ENCODE results near the gene ATPAF2.

DNA sequence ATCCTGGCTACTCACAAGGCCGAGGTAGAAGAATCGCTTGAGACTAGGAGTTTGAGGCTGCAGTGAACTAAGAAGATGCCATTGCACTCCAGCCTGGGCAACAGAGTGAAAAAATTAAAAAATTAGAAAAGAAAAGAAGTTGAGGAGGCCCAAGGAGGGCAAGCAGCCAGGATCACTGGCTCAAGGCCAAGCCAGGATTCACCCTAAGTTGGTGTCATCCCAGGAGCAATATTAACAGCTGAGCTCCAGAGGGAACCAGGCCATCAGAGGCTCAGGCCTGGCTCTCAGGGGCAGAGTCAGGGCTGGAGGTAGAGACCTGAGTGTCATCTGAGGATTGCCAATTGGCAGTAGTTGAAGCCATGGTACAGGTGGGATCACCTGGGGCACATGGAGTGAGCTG lies 45.6 kb downstream of the ATPAF2 start:
- TF ChIP-seq EZH2phosphoT487 (IDR thresholded peaks at IDR 0.05; ENCODE audit: borderline replicate concordance, low read length), result no peak
- TF ChIP-seq, protein P1, sequence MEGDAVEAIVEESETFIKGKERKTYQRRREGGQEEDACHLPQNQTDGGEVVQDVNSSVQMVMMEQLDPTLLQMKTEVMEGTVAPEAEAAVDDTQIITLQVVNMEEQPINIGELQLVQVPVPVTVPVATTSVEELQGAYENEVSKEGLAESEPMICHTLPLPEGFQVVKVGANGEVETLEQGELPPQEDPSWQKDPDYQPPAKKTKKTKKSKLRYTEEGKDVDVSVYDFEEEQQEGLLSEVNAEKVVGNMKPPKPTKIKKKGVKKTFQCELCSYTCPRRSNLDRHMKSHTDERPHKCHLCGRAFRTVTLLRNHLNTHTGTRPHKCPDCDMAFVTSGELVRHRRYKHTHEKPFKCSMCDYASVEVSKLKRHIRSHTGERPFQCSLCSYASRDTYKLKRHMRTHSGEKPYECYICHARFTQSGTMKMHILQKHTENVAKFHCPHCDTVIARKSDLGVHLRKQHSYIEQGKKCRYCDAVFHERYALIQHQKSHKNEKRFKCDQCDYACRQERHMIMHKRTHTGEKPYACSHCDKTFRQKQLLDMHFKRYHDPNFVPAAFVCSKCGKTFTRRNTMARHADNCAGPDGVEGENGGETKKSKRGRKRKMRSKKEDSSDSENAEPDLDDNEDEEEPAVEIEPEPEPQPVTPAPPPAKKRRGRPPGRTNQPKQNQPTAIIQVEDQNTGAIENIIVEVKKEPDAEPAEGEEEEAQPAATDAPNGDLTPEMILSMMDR (IDR thresholded peaks at IDR 0.05; ENCODE audit: low read depth, low read length, poor library complexity, severe bottlenecking), result no peak
